Mesenchymal stem cell (in vitro differentiated cells and primary cell): ENCODE data around the gene CYTH4. TPM values are rescaled to one million over a fixed set of nuclear protein-coding genes. Genes with fewer than 3 reads are reported as not detected.
"Not testable (repeated sequence)": the region's sequence is repeated elsewhere in the genome, so short reads cannot be mapped to it uniquely, and the experiment has no call there.

ENCODE experiments used
- DNase-seq: peaks from one replicate; pipeline ENCODE4 v3.0.0-alpha.2; 2013
- H2AFZ ChIP-seq: one replicate; pipeline ENCODE4 v1.6.1; 2013; ENCODE audit warnings: low read depth, mild to moderate bottlenecking, control low read depth, inconsistent platforms, low read length, moderate library complexity
- H2AK5ac ChIP-seq: 2 replicates; pipeline ENCODE4 v1.6.1; 2013; ENCODE audit warnings: low read length, moderate library complexity, mild to moderate bottlenecking, inconsistent platforms; ENCODE audit not compliant: severe bottlenecking
- H2BK120ac ChIP-seq: one replicate; pipeline ENCODE4 v1.6.1; 2013; ENCODE audit warnings: low read depth, mild to moderate bottlenecking, inconsistent platforms, low read length, moderate library complexity
- H2BK12ac ChIP-seq, 2 experiments: one replicate each; pipeline ENCODE4 v1.6.1; 2013; ENCODE audit warnings: inconsistent platforms in 2 of 2, low read length in 2 of 2, mild to moderate bottlenecking in 2 of 2, moderate library complexity in 2 of 2, control low read depth in 1 of 2
- H2BK15ac ChIP-seq: one replicate; pipeline ENCODE4 v1.6.1; 2013; ENCODE audit warnings: mild to moderate bottlenecking, low read depth, inconsistent platforms; ENCODE audit not compliant: poor library complexity, severe bottlenecking
- H2BK5ac ChIP-seq: 2 replicates; pipeline ENCODE4 v1.6.1; 2013; ENCODE audit warnings: low read depth, mild to moderate bottlenecking, low read length, control low read depth, inconsistent platforms; ENCODE audit not compliant: poor library complexity, severe bottlenecking
- H3K14ac ChIP-seq, 2 experiments: one replicate each; pipeline ENCODE4 v1.6.1; 2013; ENCODE audit warnings: inconsistent platforms in 2 of 2, low read length in 2 of 2, control low read depth in 1 of 2, mild to moderate bottlenecking in 1 of 2, moderate library complexity in 1 of 2
- H3K18ac ChIP-seq, 2 experiments: one replicate each; pipeline ENCODE4 v1.6.1; 2013; ENCODE audit warnings: inconsistent platforms in 2 of 2, low read length in 2 of 2, control low read depth in 1 of 2, low read depth in 1 of 2, mild to moderate bottlenecking in 1 of 2
- H3K23ac ChIP-seq, 2 experiments: one replicate each; pipeline ENCODE4 v1.6.1; 2013; ENCODE audit warnings: inconsistent platforms in 2 of 2, low read length in 2 of 2, mild to moderate bottlenecking in 2 of 2, moderate library complexity in 2 of 2, control low read depth in 1 of 2
- H3K27ac ChIP-seq: 2 replicates; pipeline ENCODE4 v1.5.1; 2013; ENCODE audit warnings: mild to moderate bottlenecking, moderate library complexity, low read length, control low read depth, inconsistent platforms; ENCODE audit not compliant: poor library complexity, severe bottlenecking
- H3K27me3 ChIP-seq, 2 experiments: 2 replicates each; pipeline versions ENCODE4 v1.6.1 to v1.7.0; 2013; ENCODE audit warnings: low read length in 2 of 2, mild to moderate bottlenecking in 2 of 2, moderate library complexity in 2 of 2, control low read depth in 1 of 2, inconsistent platforms in 1 of 2; ENCODE audit not compliant: control insufficient read depth in 1 of 2, insufficient read depth in 1 of 2
- H3K36me3 ChIP-seq, 2 experiments: 2 replicates each; pipeline versions ENCODE4 v1.6.1 to v1.7.0; 2013; ENCODE audit warnings: low read length in 2 of 2, control low read depth in 1 of 2, inconsistent platforms in 1 of 2, low read depth in 1 of 2, mild to moderate bottlenecking in 1 of 2; ENCODE audit not compliant: insufficient read depth in 2 of 2, control insufficient read depth in 1 of 2
- H3K4ac ChIP-seq, 2 experiments: one replicate each; pipeline ENCODE4 v1.6.1; 2013; ENCODE audit warnings: inconsistent platforms in 2 of 2, low read length in 2 of 2, mild to moderate bottlenecking in 2 of 2, moderate library complexity in 2 of 2, control low read depth in 1 of 2, low read depth in 1 of 2
- H3K4me1 ChIP-seq: 2 replicates; pipeline ENCODE4 v1.6.1; 2013; ENCODE audit warnings: low read depth, low read length, control low read depth; ENCODE audit not compliant: control insufficient read depth, insufficient read depth
- H3K4me2 ChIP-seq: 2 replicates; pipeline ENCODE4 v1.6.1; 2013; ENCODE audit warnings: low read length, mild to moderate bottlenecking, inconsistent platforms; ENCODE audit not compliant: poor library complexity, severe bottlenecking
- H3K4me3 ChIP-seq, 2 experiments: 2 replicates each; pipeline versions ENCODE4 v1.5.1 to v1.7.0; 2013; ENCODE audit warnings: low read length in 2 of 2, mild to moderate bottlenecking in 2 of 2, control low read depth in 1 of 2, low read depth in 1 of 2; ENCODE audit not compliant: insufficient read depth in 1 of 2
- H3K79me1 ChIP-seq: replicated peaks from 2 replicates; pipeline ENCODE4 v1.6.1; 2013; ENCODE audit warnings: mild to moderate bottlenecking, control low read depth, low read length, inconsistent platforms; ENCODE audit not compliant: poor library complexity, severe bottlenecking
- H3K9ac ChIP-seq: 2 replicates; pipeline ENCODE4 v1.7.0; 2013; ENCODE audit warnings: mild to moderate bottlenecking, low read length, moderate library complexity
- H3K9me3 ChIP-seq: 2 replicates; pipeline ENCODE4 v1.7.0; 2013; ENCODE audit warnings: mild to moderate bottlenecking, low read length; ENCODE audit not compliant: control insufficient read depth
- H4K8ac ChIP-seq: one replicate; pipeline ENCODE4 v1.6.1; 2013; ENCODE audit warnings: inconsistent platforms, mild to moderate bottlenecking, low read length, moderate library complexity
- H4K91ac ChIP-seq: one replicate; pipeline ENCODE4 v1.6.1; 2013; ENCODE audit warnings: mild to moderate bottlenecking, low read length, inconsistent platforms
- WGBS: methylation state at CpG from one replicate; pipeline ENCODE4 v1.1.7; 2013; ENCODE audit warnings: mixed read lengths; 5-methylcytosine and 5-hydroxymethylcytosine counted together
- polyA plus RNA-seq, 2 experiments: library from polyadenylated mRNA; stranded (reverse); fragments of 200-250 nt; gene quantifications; one replicate each; pipeline ENCODE4 v1.2.3, GENCODE V29; 2013

Gene CYTH4
- polyA plus RNA-seq (2013, experiment 1 of 2) = 0.65 TPM
- 0.41 TPM for polyA plus RNA-seq (2013, experiment 2 of 2)

- Histone ChIP-seq H4K91ac (peak within 1 kb of the TSS; percentile 54), H2BK120ac (no peak within 1 kb of the TSS), H3K4me3 (no peak within 1 kb of the TSS), H2BK12ac (peak within 1 kb of the TSS in 1 of 2 experiments; percentile 61), H3K4me2 (no peak within 1 kb of the TSS), H3K14ac (peak within 1 kb of the TSS in 1 of 2 experiments; percentile 8), H3K4me1 (peaks cover 17% of the 10 kb centered on the region), H2AFZ (no peak within 1 kb of the TSS), H4K8ac (no peak within 1 kb of the TSS), H3K79me1 (no peaks in the 10 kb centered on the region), H3K4ac (peak within 1 kb of the TSS in 1 of 2 experiments; percentile 24), H2AK5ac (no peak within 1 kb of the TSS), H2BK5ac (no peak within 1 kb of the TSS), H3K36me3 (no peaks in the 10 kb centered on the region), H3K23ac (no peak within 1 kb of the TSS), H2BK15ac (no peak within 1 kb of the TSS), H3K27ac (no peak within 1 kb of the TSS), H3K18ac (peak within 1 kb of the TSS; percentile 47 to 71), H3K9me3 (peaks cover 5% of the 10 kb centered on the region), H3K9ac (no peak within 1 kb of the TSS), H3K27me3 (peaks cover 0 to 36% of the 10 kb centered on the region in 2 experiments)
- DNase-seq = no peak
- WGBS = 55% methylated on average over 12 of the region's 12 CpGs
Measured at GRCh38 chr22:37282385-37282677, at the start of gene CYTH4. Gene CYTH4 (plus strand): TSS chr22:37282508. CDS start chr22:37282570, 62 bp downstream.

- H2BK15ac ChIP-seq, H2AK5ac ChIP-seq, H2BK5ac ChIP-seq, H3K4me2 ChIP-seq, H3K27ac ChIP-seq, H2BK12ac ChIP-seq, H4K8ac ChIP-seq, H3K27me3 ChIP-seq, H3K4me3 ChIP-seq, H2AFZ ChIP-seq, H3K23ac ChIP-seq, H3K9me3 ChIP-seq, H3K9ac ChIP-seq, H3K18ac ChIP-seq, H3K4ac ChIP-seq, H2BK120ac ChIP-seq, DNase-seq: not testable (repeated sequence)
- Histone ChIP-seq H3K36me3 (peaks cover 0 to 43% of the 10 kb centered on the region in 2 experiments), H3K79me1 (peaks cover 22% of the 10 kb centered on the region), H3K14ac (peak overlapping the region in 1 of 2 experiments; percentile 4), H4K91ac (peak overlapping the region; percentile 40), H3K4me1 (peaks cover 39% of the 10 kb centered on the region)
- WGBS = 97% methylated on average over 12 of the region's 12 CpGs
Measured at GRCh38 chr22:37233371-37233750, 48.9 kb upstream of the CYTH4 start.

- no peak overlapping the region for H3K4me2 ChIP-seq
- peaks cover 24% of the 10 kb centered on the region for H3K79me1 ChIP-seq
- no peak overlapping the region for H3K23ac ChIP-seq
- H3K4me1 ChIP-seq = peaks cover 33% of the 10 kb centered on the region
- H3K9me3 ChIP-seq = no peaks in the 10 kb centered on the region
- H3K36me3 ChIP-seq = peaks cover 0 to 46% of the 10 kb centered on the region in 2 experiments
- peaks cover 0 to 4% of the 10 kb centered on the region in 2 experiments for H3K27me3 ChIP-seq
- no peak overlapping the region for H2BK12ac ChIP-seq
- H3K14ac ChIP-seq = peak overlapping the region in 1 of 2 experiments; percentile 71
- no peak overlapping the region for H2AK5ac ChIP-seq
- DNase-seq = no peak
- peak overlapping the region; percentile 40 for H4K91ac ChIP-seq
- H2BK15ac ChIP-seq = peak overlapping the region; percentile 6
- no peak overlapping the region for H3K4ac ChIP-seq
- no peak overlapping the region for H4K8ac ChIP-seq
- no peak overlapping the region for H2AFZ ChIP-seq
- no peak overlapping the region for H2BK5ac ChIP-seq
- H2BK120ac ChIP-seq = no peak overlapping the region
- 85% methylated on average over 27 of the region's 27 CpGs for WGBS
- H3K18ac ChIP-seq = no peak overlapping the region
- no peak overlapping the region for H3K27ac ChIP-seq
- no peak overlapping the region for H3K4me3 ChIP-seq
- H3K9ac ChIP-seq = no peak overlapping the region
Measured at GRCh38 chr22:37233751-37234631, 48.3 kb upstream of the CYTH4 start.
